H1 (cell line): Measurements from ENCODE around the gene NR2E3. TPM values are rescaled to one million over a fixed set of nuclear protein-coding genes. Genes with fewer than 3 reads are reported as not detected.

Source experiments
- CTCF ChIA-PET: fragments of 300-600 bp; sonication (Branson Sonifier 250); formaldehyde crosslinking; loops from one replicate; lab custom pipeline; 2021; ENCODE audit not compliant: partially characterized antibody; lab: Charles Lee
- POLR2A ChIA-PET: fragments of 300-600 bp; sonication (Branson Sonifier 250); formaldehyde crosslinking; loops from one replicate; lab custom pipeline; 2021; ENCODE audit warnings: inconsistent platforms; ENCODE audit not compliant: partially characterized antibody; lab: Charles Lee
- DNase-seq, 2 experiments: peaks; one replicate each; pipeline versions ENCODE4 v3.0.0 to v3.0.0-alpha.2; 2010 to 2022; ENCODE audit warnings: low spot score in 2 of 2, low read depth in 1 of 2, mixed read lengths in 1 of 2
- FAIRE-seq: peaks from 2 replicates; lab custom pipeline; 2011; peaks lifted over from hg19 to GRCh38; lab: Jason Lieb, UNC
- H2AFZ ChIP-seq: 2 replicates; pipeline ENCODE4 v1.8.1; 2012; ENCODE audit warnings: low read length, inconsistent platforms
- H2AK5ac ChIP-seq: 2 replicates; pipeline ENCODE4 v1.6.1; 2013; ENCODE audit warnings: low read depth, low read length
- H2BK120ac ChIP-seq: replicated peaks from 2 replicates; pipeline ENCODE3; 2013; ENCODE audit warnings: low read depth, low read length, inconsistent platforms
- H2BK12ac ChIP-seq: 2 replicates; pipeline ENCODE4 v1.6.1; 2013; ENCODE audit warnings: low read depth, low read length
- H2BK15ac ChIP-seq: 2 replicates; pipeline ENCODE4 v1.6.1; 2013; ENCODE audit warnings: low read length
- H2BK20ac ChIP-seq: 2 replicates; pipeline ENCODE4 v1.6.1; 2013; ENCODE audit warnings: low read length
- H2BK5ac ChIP-seq: 2 replicates; pipeline ENCODE4 v1.6.1; 2013; ENCODE audit warnings: low read depth, low read length
- H3K14ac ChIP-seq: 2 replicates; pipeline ENCODE4 v1.6.1; 2013; ENCODE audit warnings: inconsistent platforms; ENCODE audit not compliant: insufficient read length
- H3K18ac ChIP-seq: 2 replicates; pipeline ENCODE4 v1.6.1; 2013; ENCODE audit warnings: low read length; ENCODE audit errors: extremely low read depth
- H3K23ac ChIP-seq: 2 replicates; pipeline ENCODE4 v1.6.1; 2013; ENCODE audit warnings: inconsistent platforms; ENCODE audit not compliant: insufficient read length
- H3K23me2 ChIP-seq: 2 replicates; pipeline ENCODE4 v1.6.1; 2013; ENCODE audit warnings: low read depth, low read length
- H3K27ac ChIP-seq: 2 replicates; pipeline ENCODE4 v1.6.1; 2011; ENCODE audit warnings: low read depth, low read length, inconsistent platforms
- H3K27me3 ChIP-seq, 4 experiments: replicated peaks in 1 of 4; 1 replicate in 1 of 4; 2 replicates in 3 of 4; pipeline versions ENCODE4 v1.6.1 to v1.8.1; 2011 to 2013; ENCODE audit warnings: low read length in 3 of 4, mild to moderate bottlenecking in 3 of 4, inconsistent platforms in 2 of 4, mixed read lengths in 2 of 4, moderate library complexity in 1 of 4; ENCODE audit not compliant: control insufficient read depth in 3 of 4, insufficient read depth in 3 of 4; ENCODE audit errors: extremely low read depth in 1 of 4
- H3K36me3 ChIP-seq, 4 experiments: 2 replicates each; pipeline versions ENCODE4 v1.6.1 to v1.8.1; 2011 to 2013; ENCODE audit warnings: mild to moderate bottlenecking in 4 of 4, low read length in 3 of 4, moderate library complexity in 2 of 4, control low read depth in 1 of 4, inconsistent platforms in 1 of 4; ENCODE audit not compliant: insufficient read depth in 4 of 4, control insufficient read depth in 2 of 4
- H3K4ac ChIP-seq: replicated peaks from 2 replicates; pipeline ENCODE3; 2013; ENCODE audit warnings: low read length, low read depth, mixed read lengths, inconsistent platforms; ENCODE audit not compliant: insufficient read length
- H3K4me1 ChIP-seq, 4 experiments: replicated peaks in 1 of 4; 1 replicate in 1 of 4; 2 replicates in 3 of 4; pipeline versions ENCODE4 v1.6.1 to v1.8.1; 2011 to 2013; ENCODE audit warnings: low read length in 3 of 4, inconsistent platforms in 2 of 4, mixed read lengths in 1 of 4; ENCODE audit not compliant: insufficient read depth in 4 of 4, control insufficient read depth in 3 of 4
- H3K4me2 ChIP-seq, 2 experiments: 2 replicates each; pipeline versions ENCODE4 v1.6.1 to v1.8.1; 2011 to 2013; ENCODE audit warnings: low read depth in 2 of 2, low read length in 2 of 2, control low read depth in 1 of 2, inconsistent platforms in 1 of 2, mild to moderate bottlenecking in 1 of 2; ENCODE audit not compliant: insufficient read depth in 1 of 2
- H3K4me3 ChIP-seq, 4 experiments: fragments of 200-600, 300-600 bp in 1 of 4; sonication (generic), shearing (Covaris generic), sonication (Bioruptor Twin) in 1 of 4; 2 replicates each; pipeline versions ENCODE4 v1.5.1 to v1.8.1; 2011 to 2016; ENCODE audit warnings: low read length in 4 of 4, low read depth in 3 of 4, control low read depth in 2 of 4, inconsistent platforms in 2 of 4, mild to moderate bottlenecking in 2 of 4, mixed read lengths in 1 of 4, moderate library complexity in 1 of 4; ENCODE audit not compliant: insufficient read depth in 2 of 4; ENCODE audit errors: extremely low read depth in 1 of 4
- H3K56ac ChIP-seq: replicated peaks from 2 replicates; pipeline ENCODE3; 2013; ENCODE audit warnings: low read depth, mild to moderate bottlenecking, mixed read lengths, low read length, inconsistent platforms; ENCODE audit not compliant: insufficient read length
- H3K79me1 ChIP-seq: 2 replicates; pipeline ENCODE4 v1.6.1; 2013; ENCODE audit warnings: low read depth, low read length, control low read depth
- H3K79me2 ChIP-seq, 2 experiments: 2 replicates each; pipeline versions ENCODE4 v1.6.1 to v1.8.1; 2012 to 2013; ENCODE audit warnings: low read length in 2 of 2, mild to moderate bottlenecking in 2 of 2, inconsistent platforms in 1 of 2; ENCODE audit not compliant: insufficient read depth in 2 of 2, control insufficient read depth in 1 of 2
- H3K9ac ChIP-seq, 4 experiments: replicated peaks in 1 of 4; 1 replicate in 1 of 4; 2 replicates in 3 of 4; pipeline versions ENCODE4 v1.6.1 to v1.8.1; 2011 to 2013; ENCODE audit warnings: low read depth in 3 of 4, low read length in 3 of 4, control low read depth in 2 of 4, mild to moderate bottlenecking in 2 of 4, moderate library complexity in 2 of 4, inconsistent platforms in 1 of 4; ENCODE audit errors: extremely low read depth in 1 of 4
- H3K9me3 ChIP-seq, 2 experiments: 2 replicates each; pipeline versions ENCODE4 v1.6.1 to v1.8.1; 2012 to 2013; ENCODE audit warnings: mild to moderate bottlenecking in 2 of 2, moderate library complexity in 2 of 2, control low read depth in 1 of 2, inconsistent platforms in 1 of 2, low read depth in 1 of 2, low read length in 1 of 2, mixed read lengths in 1 of 2; ENCODE audit not compliant: insufficient read depth in 2 of 2
- H4K20me1 ChIP-seq, 2 experiments: replicated peaks in 1 of 2; 2 replicates each; pipeline versions ENCODE3 to v1.8.1; 2011 to 2013; ENCODE audit warnings: inconsistent platforms in 2 of 2, low read length in 2 of 2, mild to moderate bottlenecking in 1 of 2; ENCODE audit not compliant: insufficient read depth in 2 of 2, control insufficient read depth in 1 of 2
- H4K5ac ChIP-seq: 2 replicates; pipeline ENCODE4 v1.6.1; 2013; ENCODE audit warnings: low read length, low read depth, mixed read lengths, inconsistent platforms; ENCODE audit not compliant: insufficient read length
- H4K8ac ChIP-seq: 2 replicates; pipeline ENCODE4 v1.8.0; 2013; ENCODE audit warnings: mild to moderate bottlenecking, moderate library complexity, low read length, inconsistent platforms; ENCODE audit not compliant: insufficient read depth; ENCODE audit errors: extremely low read depth
- H4K91ac ChIP-seq: replicated peaks from 2 replicates; pipeline ENCODE3; 2013; ENCODE audit warnings: low read length, mixed read lengths, inconsistent platforms; ENCODE audit not compliant: insufficient read length
- CHD1 ChIP-seq: IDR thresholded peaks from 2 replicates; pipeline ENCODE4 v1.6.1; 2012; ENCODE audit warnings: low read depth, low read length, improper control_type of control experiment
- FOSL1 ChIP-seq: IDR thresholded peaks from 2 replicates; pipeline ENCODE4 v1.6.1; 2011; ENCODE audit warnings: mild to moderate bottlenecking, low read depth, low read length, moderate library complexity; ENCODE audit not compliant: insufficient read depth
- GTF2F1 ChIP-seq: IDR thresholded peaks from 2 replicates; pipeline ENCODE4 v1.6.1; 2012; ENCODE audit warnings: low read depth, low read length, improper control_type of control experiment, borderline replicate concordance
- KDM5A ChIP-seq: fragments of 200-600 bp; IDR thresholded peaks from 2 replicates; pipeline ENCODE4 v1.7.1; 2012; ENCODE audit warnings: mild to moderate bottlenecking, low read length, inconsistent platforms, mixed read lengths
- SIN3A ChIP-seq, 2 experiments: IDR thresholded peaks in 1 of 2; conservative IDR thresholded peaks in 1 of 2; 2 replicates each; pipeline ENCODE4 v1.6.1; 2011 to 2012; ENCODE audit warnings: low read length in 2 of 2, improper control_type of control experiment in 1 of 2, low read depth in 1 of 2, mild to moderate bottlenecking in 1 of 2
- SIX5 ChIP-seq: IDR thresholded peaks from 2 replicates; pipeline ENCODE4 v1.6.1; 2011; ENCODE audit warnings: mild to moderate bottlenecking, low read depth, low read length
- TCF12 ChIP-seq: IDR thresholded peaks from 2 replicates; pipeline ENCODE4 v1.6.1; 2011; ENCODE audit warnings: low read depth, mild to moderate bottlenecking, low read length
- YY1 ChIP-seq: IDR thresholded peaks from 2 replicates; pipeline ENCODE4 v1.6.1; 2011; ENCODE audit warnings: low read depth, mild to moderate bottlenecking, low read length
- ZNF274 ChIP-seq: IDR thresholded peaks from 2 replicates; pipeline ENCODE4 v1.7.0; 2012; ENCODE audit warnings: low read length, borderline replicate concordance; ENCODE audit errors: extremely low read depth
- WGBS, 2 experiments: shearing (Covaris generic) in 1 of 2; methylation state at CpG; one replicate each; pipeline versions ENCODE4 v1.1.6 to v1.1.7; 2013 to 2015; ENCODE audit warnings: low lambda C conversion rate in 2 of 2, mixed read lengths in 2 of 2, inconsistent platforms in 1 of 2, low coverage in 1 of 2, missing lambda C conversion rate in 1 of 2; ENCODE audit not compliant: insufficient replicate concordance in 2 of 2, insufficient coverage in 1 of 2, insufficient read length in 1 of 2; ENCODE audit errors: extremely low coverage in 1 of 2, missing lambda C conversion rate in 1 of 2; 5-methylcytosine and 5-hydroxymethylcytosine counted together
- polyA plus RNA-seq, 7 experiments: library from polyadenylated mRNA; depleted of rRNA in 3 of 7; stranded (reverse) in 5 of 7; unstranded in 2 of 7; fragments of >200 nt in 5 of 7; fragments of 200-250 nt in 2 of 7; gene quantifications; 1 replicate in 5 of 7; 2 replicates in 1 of 7; 4 replicates in 1 of 7; pipeline versions ENCODE4 v1.2.1 to v1.2.3, GENCODE V29; 2011 to 2013; ENCODE audit warnings: missing spikeins in 2 of 7, mixed read lengths in 2 of 7
- total RNA-seq: library from RNA; stranded (reverse); fragmentation: NEBNext Ultra II Directional; extraction: Animal tissue kit (Norgen Biotek cat#: 25700); gene quantifications from 2 replicates; pipeline ENCODE4 v1.2.1, GENCODE V29; 2021
- TF ChIP-seq, protein P1 (sequence below): IDR thresholded peaks from 2 replicates; pipeline ENCODE4 v1.6.1; 2011; ENCODE audit warnings: low read length, improper control_type of control experiment

NR2E3 gene
- total and polyA plus RNA-seq, 2 of the 8 experiments (the other 6 are each of a cell fraction or from before 2014, with no cell fraction given) = 0.56 to 0.80 TPM

DNA sequence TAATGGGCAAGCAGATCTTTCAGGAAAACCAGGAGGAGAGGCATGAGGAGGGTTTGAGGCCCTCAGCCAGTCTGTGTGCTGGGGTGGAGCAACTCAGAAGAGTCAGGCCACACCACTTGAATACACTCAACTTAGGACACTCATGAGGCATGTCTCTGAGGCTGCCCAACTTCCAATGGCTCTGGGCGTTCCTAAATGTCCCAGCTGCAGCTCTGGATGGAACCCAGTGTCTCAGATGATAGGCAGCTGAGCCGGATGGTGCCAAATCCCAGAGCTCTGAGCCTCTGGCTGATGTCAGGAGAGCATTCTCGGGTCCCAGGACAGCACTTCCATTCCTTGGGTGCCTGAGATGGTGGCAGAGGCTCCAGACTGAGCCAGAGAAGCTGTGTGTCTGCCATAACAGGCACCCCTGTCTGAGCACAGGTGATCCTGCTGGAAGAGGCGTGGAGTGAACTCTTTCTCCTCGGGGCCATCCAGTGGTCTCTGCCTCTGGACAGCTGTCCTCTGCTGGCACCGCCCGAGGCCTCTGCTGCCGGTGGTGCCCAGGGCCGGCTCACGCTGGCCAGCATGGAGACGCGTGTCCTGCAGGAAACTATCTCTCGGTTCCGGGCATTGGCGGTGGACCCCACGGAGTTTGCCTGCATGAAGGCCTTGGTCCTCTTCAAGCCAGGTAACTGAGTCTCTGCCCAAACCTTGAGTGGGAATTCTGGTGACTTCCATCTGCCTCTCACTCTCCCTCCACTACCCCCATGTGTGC is 2.8 kb downstream of the NR2E3 start:
- CTCF ChIA-PET = interaction anchor here (2.6 kb wide), 1 partner anchor 12 kb away, joined by 12 read pairs; no protein-coding TSS in a partner anchor
- no peak overlapping the region for H4K5ac ChIP-seq

More for the DNA sequence above, 2.8 kb downstream of the NR2E3 start:
- H3K27me3 ChIP-seq = no peaks in the 10 kb centered on the region
- no peak for FAIRE-seq
- H3K4me3 ChIP-seq = no peak overlapping the region
- no peak overlapping the region for H3K14ac ChIP-seq
- H3K23me2 ChIP-seq = no peaks in the 10 kb centered on the region
- no peak overlapping the region for H2BK20ac ChIP-seq
- no peak overlapping the region for H2BK12ac ChIP-seq
- H3K4ac ChIP-seq = no peak overlapping the region
- no peak overlapping the region for H2AK5ac ChIP-seq
- no peak overlapping the region for H3K9ac ChIP-seq
- TF ChIP-seq TCF12 (no peak), ZNF274 (no peak), CHD1 (no peak), SIN3A (conservative IDR thresholded peaks at IDR 0.05 in 1 of 2, IDR thresholded peaks at IDR 0.05 in 1 of 2; ENCODE audit: low read depth in 1 of 2, low read length in 2 of 2) (no peak), FOSL1 (no peak), YY1 (no peak), GTF2F1 (no peak), KDM5A (no peak), SIX5 (no peak)
- TF ChIP-seq, protein P1, sequence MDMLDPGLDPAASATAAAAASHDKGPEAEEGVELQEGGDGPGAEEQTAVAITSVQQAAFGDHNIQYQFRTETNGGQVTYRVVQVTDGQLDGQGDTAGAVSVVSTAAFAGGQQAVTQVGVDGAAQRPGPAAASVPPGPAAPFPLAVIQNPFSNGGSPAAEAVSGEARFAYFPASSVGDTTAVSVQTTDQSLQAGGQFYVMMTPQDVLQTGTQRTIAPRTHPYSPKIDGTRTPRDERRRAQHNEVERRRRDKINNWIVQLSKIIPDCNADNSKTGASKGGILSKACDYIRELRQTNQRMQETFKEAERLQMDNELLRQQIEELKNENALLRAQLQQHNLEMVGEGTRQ = no peak
- H2AFZ ChIP-seq = no peak overlapping the region
- no peak overlapping the region for H4K91ac ChIP-seq
- no peaks in the 10 kb centered on the region for H4K20me1 ChIP-seq
- no peaks in the 10 kb centered on the region for H3K79me1 ChIP-seq
- no peak overlapping the region for H2BK120ac ChIP-seq
- 93% methylated on average over 16 of the region's 16 CpGs; no CpG with 5 or more reads in 1 of the 2 experiments for WGBS, 2 experiments
- H3K9me3 ChIP-seq = no peaks in the 10 kb centered on the region
- H4K8ac ChIP-seq = peak overlapping the region; percentile 37; the same call in 1 of the 2 replicates
- no peak overlapping the region for H3K27ac ChIP-seq
- H3K23ac ChIP-seq = no peak overlapping the region
- peaks cover 0 to 12% (median 6%) of the 10 kb centered on the region in 4 experiments; a peak in 6 of 7 replicates for H3K4me1 ChIP-seq
- H3K56ac ChIP-seq = no peak overlapping the region
- H3K79me2 ChIP-seq = no peaks in the 10 kb centered on the region
- H3K4me2 ChIP-seq = no peak overlapping the region
- H2BK5ac ChIP-seq = no peak overlapping the region; the same call in 1 of the 2 replicates
- H3K18ac ChIP-seq = no peak overlapping the region
- DNase-seq = no peak
- POLR2A ChIA-PET = no interaction called here
- H2BK15ac ChIP-seq = no peak overlapping the region
- no peaks in the 10 kb centered on the region for H3K36me3 ChIP-seq
